WTC11 (cell line): ENCODE data around the gene LYPD6. TPM values are rescaled to one million over a fixed set of nuclear protein-coding genes. Genes with fewer than 3 reads are reported as not detected.
A peak's percentile ranks its signal among the peaks of the same experiment; 100 is the strongest.

Experiments
- ATAC-seq: fragments of 200-7000 bp; cut with Tn5 transposase; 2 replicates; pipeline ENCODE4 v1.10.0; 2021; ENCODE audit warnings: mild to moderate bottlenecking, moderate library complexity
- CTCF ChIA-PET: fragments of 300-600 bp; sonication (Branson Sonifier 250); formaldehyde crosslinking; loops from one replicate; lab custom pipeline; 2021; ENCODE audit warnings: antibody characterized with exemption; lab: Charles Lee
- POLR2A ChIA-PET: fragments of 350-600 bp; sonication (Branson Sonifier 250); formaldehyde crosslinking; loops from one replicate; lab custom pipeline; 2021; ENCODE audit warnings: antibody characterized with exemption; lab: Charles Lee
- DNase-seq: peaks from one replicate; pipeline ENCODE4 v3.0.0; 2021; ENCODE audit warnings: low spot score
- H3K27ac Mint-ChIP-seq: 2 replicates; pipeline ENCODE4 v1.8.0; 2021; ENCODE audit warnings: mixed read lengths
- H3K27me3 Mint-ChIP-seq: 2 replicates; pipeline ENCODE4 v1.8.0; 2021; ENCODE audit warnings: low read depth, mild to moderate bottlenecking, moderate library complexity, mixed read lengths
- H3K36me3 Mint-ChIP-seq: 2 replicates; pipeline ENCODE4 v1.8.0; 2021; ENCODE audit warnings: mixed read lengths
- H3K4me1 Mint-ChIP-seq: 2 replicates; pipeline ENCODE4 v1.8.0; 2022; ENCODE audit warnings: mixed read lengths
- H3K4me3 Mint-ChIP-seq: 2 replicates; pipeline ENCODE4 v1.8.0; 2021; ENCODE audit warnings: mild to moderate bottlenecking, moderate library complexity, mixed read lengths
- H3K9me3 Mint-ChIP-seq: 2 replicates; pipeline ENCODE4 v1.8.0; 2021; ENCODE audit warnings: mixed read lengths
- ESRRA ChIP-seq: sonication (generic); formaldehyde crosslinking; IDR thresholded peaks from 2 replicates; pipeline ENCODE4 v1.8.1; 2022; ENCODE audit warnings: mild to moderate bottlenecking, missing genetic modification reagents, borderline replicate concordance
- ETV6 ChIP-seq: sonication (generic); formaldehyde crosslinking; IDR thresholded peaks from 2 replicates; pipeline ENCODE4 v1.8.1; 2022; ENCODE audit warnings: mild to moderate bottlenecking, missing genetic modification reagents
- IRF2 ChIP-seq: sonication (generic); formaldehyde crosslinking; IDR thresholded peaks from 2 replicates; pipeline ENCODE4 v1.8.0; 2022; ENCODE audit warnings: low read depth, missing genetic modification reagents, borderline replicate concordance
- NFATC4 ChIP-seq: fragments of 250-450 bp; sonication (Bioruptor Pico); IDR thresholded peaks from 2 replicates; pipeline ENCODE4 v1.9.0; 2021; ENCODE audit warnings: mild to moderate bottlenecking
- NR2C2 ChIP-seq: sonication (generic); formaldehyde crosslinking; IDR thresholded peaks from 2 replicates; pipeline ENCODE4 v1.8.0; 2022; ENCODE audit warnings: mild to moderate bottlenecking, missing genetic modification reagents
- NR3C1 ChIP-seq: sonication (generic); formaldehyde crosslinking; conservative IDR thresholded peaks from 2 replicates; pipeline ENCODE4 v1.8.1; 2023; ENCODE audit warnings: low read depth, mild to moderate bottlenecking, missing genetic modification reagents
- SMAD4 ChIP-seq: sonication (generic); formaldehyde crosslinking; IDR thresholded peaks from 2 replicates; pipeline ENCODE4 v1.8.0; 2022; ENCODE audit warnings: mild to moderate bottlenecking, missing genetic modification reagents
- ZNF121 ChIP-seq: sonication (generic); formaldehyde crosslinking; IDR thresholded peaks from 2 replicates; pipeline ENCODE4 v1.8.0; 2023; ENCODE audit warnings: missing genetic modification reagents
- ZNF416 ChIP-seq: fragments of 250-450 bp; sonication (Bioruptor Pico); IDR thresholded peaks from 2 replicates; pipeline ENCODE4 v1.9.0; 2021; ENCODE audit warnings: mild to moderate bottlenecking, inconsistent platforms
- total RNA-seq: library from RNA; stranded (reverse); gene quantifications from 3 replicates; pipeline ENCODE4 v1.2.3, GENCODE V29; 2021
- TF ChIP-seq, protein P1 (sequence below): fragments of 250-450 bp; sonication (Bioruptor Pico); IDR thresholded peaks from 2 replicates; pipeline ENCODE4 v2.1.2; 2022; ENCODE audit warnings: mild to moderate bottlenecking, moderate library complexity
- TF ChIP-seq, protein P2 (sequence below): fragments of 250-450 bp; sonication (Bioruptor Pico); IDR thresholded peaks from 2 replicates; pipeline ENCODE4 v1.9.0; 2021; ENCODE audit warnings: mild to moderate bottlenecking
- TF ChIP-seq, protein P3 (sequence below): sonication (generic); formaldehyde crosslinking; IDR thresholded peaks from 2 replicates; pipeline ENCODE4 v1.8.1; 2023; ENCODE audit warnings: mild to moderate bottlenecking, missing genetic modification reagents, moderate library complexity
- TF ChIP-seq, protein P4 (sequence below): fragments of 200-600 bp; IDR thresholded peaks from 2 replicates; pipeline ENCODE4 v1.8.0; 2022; ENCODE audit warnings: antibody characterized with exemption
- TF ChIP-seq, protein P5 (sequence below): sonication (generic); formaldehyde crosslinking; IDR thresholded peaks from 2 replicates; pipeline ENCODE4 v1.8.1; 2023; ENCODE audit warnings: mild to moderate bottlenecking, missing genetic modification reagents
- TF ChIP-seq, protein P6 (sequence below): sonication (generic); formaldehyde crosslinking; IDR thresholded peaks from 2 replicates; pipeline ENCODE4 v1.8.0; 2023; ENCODE audit warnings: mild to moderate bottlenecking, missing genetic modification reagents

LYPD6 gene
- total RNA-seq, 1 experiment from 2014 or later = 4.8 TPM

DNA sequence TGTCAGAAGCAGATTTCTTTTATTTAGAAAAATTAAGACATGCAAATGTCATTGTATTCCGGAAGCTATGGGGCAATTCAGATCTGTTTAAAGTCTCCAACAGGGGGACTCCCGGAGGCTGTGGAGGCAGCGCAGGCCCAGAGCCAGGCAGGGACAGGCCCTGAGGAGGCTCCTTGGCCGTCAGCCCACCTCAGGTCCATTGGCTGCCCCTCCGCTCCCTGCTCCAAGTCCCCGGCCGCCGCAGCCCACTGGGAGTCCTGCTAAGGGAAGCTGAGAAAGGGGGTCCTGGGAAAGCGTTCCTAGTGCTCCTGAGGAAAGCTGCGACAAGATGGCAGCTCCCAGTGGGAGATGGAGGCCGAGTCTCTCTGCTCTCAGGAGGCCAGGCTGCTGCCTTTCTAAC lies 20.0 kb upstream of the LYPD6 start:
- no peaks in the 10 kb centered on the region; the same call in 1 of the 2 replicates for H3K27me3 Mint-ChIP-seq
- no peak overlapping the region for H3K4me3 Mint-ChIP-seq
- ChIA-PET POLR2A (interaction anchor here (0.6 kb wide), 1 partner anchor 231 kb away, joined by 4 read pairs; no protein-coding TSS in a partner anchor), CTCF (interaction anchor here (0.7 to 2.1 kb wide), 4 partner anchors 19 to 293 kb away, joined by 3 to 9 read pairs (median 4); partner anchors contain the start of gene LYPD6B)
- H3K27ac Mint-ChIP-seq = no peak overlapping the region
- ATAC-seq (no peak), DNase-seq (no peak)
- H3K36me3 Mint-ChIP-seq = no peaks in the 10 kb centered on the region
- H3K4me1 Mint-ChIP-seq = peaks cover 25% of the 10 kb centered on the region
- H3K9me3 Mint-ChIP-seq = no peaks in the 10 kb centered on the region
- TF ChIP-seq IRF2 (no peak), NFATC4 (CRISPR knock-in tag) (no peak)

DNA sequence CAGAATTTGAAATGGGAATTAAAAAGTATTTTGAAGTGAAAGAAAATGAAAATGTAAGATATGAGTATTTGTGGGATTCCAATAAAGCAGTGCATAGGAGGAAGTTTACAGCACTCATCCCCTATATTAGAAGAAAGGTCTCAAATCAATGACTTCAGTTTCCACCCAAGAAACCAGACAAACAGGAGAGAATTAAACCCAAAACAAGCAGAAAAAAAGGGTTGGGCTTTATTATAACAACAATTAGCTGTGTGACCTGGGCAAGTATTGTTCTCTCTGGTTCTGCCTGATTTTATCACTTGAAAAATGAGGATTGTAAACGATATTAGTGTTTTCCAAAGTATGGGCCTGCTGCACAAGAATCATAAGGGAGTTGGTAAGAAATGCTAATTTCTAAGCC lies 18.3 kb upstream of the LYPD6 start:
- H3K9me3 Mint-ChIP-seq = no peaks in the 10 kb centered on the region
- POLR2A ChIA-PET = no interaction called here
- no peaks in the 10 kb centered on the region; the same call in 1 of the 2 replicates for H3K27me3 Mint-ChIP-seq
- no peak overlapping the region for H3K27ac Mint-ChIP-seq
- no peaks in the 10 kb centered on the region for H3K36me3 Mint-ChIP-seq
- CTCF ChIA-PET = interaction anchor here (1.7 to 2.5 kb wide), 3 partner anchors 272 to 295 kb away, joined by 4 to 31 read pairs (median 20); partner anchors contain the start of gene LYPD6B
- H3K4me3 Mint-ChIP-seq = no peak overlapping the region
- peaks cover 34% of the 10 kb centered on the region for H3K4me1 Mint-ChIP-seq
- no peak for ATAC-seq
- no peak for DNase-seq
- TF ChIP-seq ESRRA (no peak), ZNF121 (CRISPR knock-in tag) (no peak), ZNF416 (CRISPR knock-in tag) (no peak), NR3C1 (CRISPR knock-in tag) (no peak)
- TF ChIP-seq, protein P1, sequence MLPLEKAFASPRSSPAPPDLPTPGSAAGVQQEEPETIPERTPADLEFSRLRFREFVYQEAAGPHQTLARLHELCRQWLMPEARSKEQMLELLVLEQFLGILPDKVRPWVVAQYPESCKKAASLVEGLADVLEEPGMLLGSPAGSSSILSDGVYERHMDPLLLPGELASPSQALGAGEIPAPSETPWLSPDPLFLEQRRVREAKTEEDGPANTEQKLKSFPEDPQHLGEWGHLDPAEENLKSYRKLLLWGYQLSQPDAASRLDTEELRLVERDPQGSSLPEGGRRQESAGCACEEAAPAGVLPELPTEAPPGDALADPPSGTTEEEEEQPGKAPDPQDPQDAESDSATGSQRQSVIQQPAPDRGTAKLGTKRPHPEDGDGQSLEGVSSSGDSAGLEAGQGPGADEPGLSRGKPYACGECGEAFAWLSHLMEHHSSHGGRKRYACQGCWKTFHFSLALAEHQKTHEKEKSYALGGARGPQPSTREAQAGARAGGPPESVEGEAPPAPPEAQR (CRISPR knock-in tag) = no peak
- TF ChIP-seq, protein P2, sequence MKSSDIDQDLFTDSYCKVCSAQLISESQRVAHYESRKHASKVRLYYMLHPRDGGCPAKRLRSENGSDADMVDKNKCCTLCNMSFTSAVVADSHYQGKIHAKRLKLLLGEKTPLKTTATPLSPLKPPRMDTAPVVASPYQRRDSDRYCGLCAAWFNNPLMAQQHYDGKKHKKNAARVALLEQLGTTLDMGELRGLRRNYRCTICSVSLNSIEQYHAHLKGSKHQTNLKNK (CRISPR knock-in tag) = no peak
- TF ChIP-seq, protein P3, sequence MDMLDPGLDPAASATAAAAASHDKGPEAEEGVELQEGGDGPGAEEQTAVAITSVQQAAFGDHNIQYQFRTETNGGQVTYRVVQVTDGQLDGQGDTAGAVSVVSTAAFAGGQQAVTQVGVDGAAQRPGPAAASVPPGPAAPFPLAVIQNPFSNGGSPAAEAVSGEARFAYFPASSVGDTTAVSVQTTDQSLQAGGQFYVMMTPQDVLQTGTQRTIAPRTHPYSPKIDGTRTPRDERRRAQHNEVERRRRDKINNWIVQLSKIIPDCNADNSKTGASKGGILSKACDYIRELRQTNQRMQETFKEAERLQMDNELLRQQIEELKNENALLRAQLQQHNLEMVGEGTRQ = no peak

DNA sequence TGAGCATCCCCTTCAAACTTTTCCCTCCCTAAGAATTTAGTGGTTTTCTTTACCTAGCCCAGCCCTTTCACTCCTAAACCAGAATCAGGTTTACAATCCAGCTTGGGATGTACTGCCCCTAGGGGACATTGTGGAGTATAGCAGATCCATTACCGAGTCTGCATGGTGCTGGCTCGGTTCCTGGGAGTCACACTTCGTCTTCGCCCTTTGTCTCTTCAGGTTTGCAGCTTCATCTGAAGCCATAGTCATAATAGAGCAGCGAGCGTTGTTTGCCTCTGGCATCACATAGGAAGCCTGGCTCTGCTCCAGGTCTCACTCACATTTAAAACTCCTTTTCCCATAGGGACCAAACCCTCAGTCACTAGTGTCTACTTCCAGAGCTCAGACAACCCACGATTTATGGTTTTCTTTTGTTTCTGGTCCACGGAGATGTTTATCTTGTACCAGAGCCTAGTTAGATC lies 16.8 kb upstream of the LYPD6 start:
- POLR2A ChIA-PET = interaction anchor here (1.4 kb wide), 1 partner anchor 21 kb away, joined by 3 read pairs; no protein-coding TSS in a partner anchor
- H3K36me3 Mint-ChIP-seq = 0 out of 2 replicates have a peak, but pooled peaks cover 2% of the 10 kb centered on the region
- 0 out of 2 replicates have a peak overlapping the region, but pooled peaks have one; percentile 2 for H3K4me3 Mint-ChIP-seq
- TF ChIP-seq ETV6 (no peak), IRF2 (no peak)
- TF ChIP-seq, protein P4, sequence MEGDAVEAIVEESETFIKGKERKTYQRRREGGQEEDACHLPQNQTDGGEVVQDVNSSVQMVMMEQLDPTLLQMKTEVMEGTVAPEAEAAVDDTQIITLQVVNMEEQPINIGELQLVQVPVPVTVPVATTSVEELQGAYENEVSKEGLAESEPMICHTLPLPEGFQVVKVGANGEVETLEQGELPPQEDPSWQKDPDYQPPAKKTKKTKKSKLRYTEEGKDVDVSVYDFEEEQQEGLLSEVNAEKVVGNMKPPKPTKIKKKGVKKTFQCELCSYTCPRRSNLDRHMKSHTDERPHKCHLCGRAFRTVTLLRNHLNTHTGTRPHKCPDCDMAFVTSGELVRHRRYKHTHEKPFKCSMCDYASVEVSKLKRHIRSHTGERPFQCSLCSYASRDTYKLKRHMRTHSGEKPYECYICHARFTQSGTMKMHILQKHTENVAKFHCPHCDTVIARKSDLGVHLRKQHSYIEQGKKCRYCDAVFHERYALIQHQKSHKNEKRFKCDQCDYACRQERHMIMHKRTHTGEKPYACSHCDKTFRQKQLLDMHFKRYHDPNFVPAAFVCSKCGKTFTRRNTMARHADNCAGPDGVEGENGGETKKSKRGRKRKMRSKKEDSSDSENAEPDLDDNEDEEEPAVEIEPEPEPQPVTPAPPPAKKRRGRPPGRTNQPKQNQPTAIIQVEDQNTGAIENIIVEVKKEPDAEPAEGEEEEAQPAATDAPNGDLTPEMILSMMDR = peak; percentile 77
- peak; percentile 48 for DNase-seq
- CTCF ChIA-PET = interaction anchor here (0.7 to 2.5 kb wide), 25 partner anchors 9 to 296 kb away, joined by 3 to 31 read pairs (median 5); partner anchors contain the start of genes LYPD6 and LYPD6B
- H3K27ac Mint-ChIP-seq = no peak overlapping the region
- peaks cover 34% of the 10 kb centered on the region for H3K4me1 Mint-ChIP-seq
- peaks cover 4% of the 10 kb centered on the region; the same call in 1 of the 2 replicates for H3K9me3 Mint-ChIP-seq
- ATAC-seq = peak; percentile 89
- H3K27me3 Mint-ChIP-seq = no peaks in the 10 kb centered on the region; the same call in 1 of the 2 replicates

DNA sequence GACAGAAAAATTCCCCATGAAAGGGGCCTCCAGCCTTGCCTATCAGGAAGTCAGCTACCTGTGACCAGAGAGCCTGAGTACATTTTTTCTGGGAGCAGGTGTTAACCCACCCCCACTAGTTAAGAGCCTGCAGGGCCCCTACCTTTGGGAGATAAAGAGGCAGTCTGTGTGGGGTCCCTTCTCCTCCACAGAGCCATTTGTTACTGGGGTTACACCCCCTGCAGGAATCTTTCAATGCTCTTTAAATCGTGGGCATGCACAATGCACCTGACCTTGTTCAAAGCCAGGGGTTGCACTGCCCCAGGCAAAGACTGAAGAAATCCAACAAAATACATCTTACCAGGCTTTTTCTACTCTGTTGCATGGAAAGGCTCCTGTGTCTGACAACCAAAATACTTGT lies 15.7 kb upstream of the LYPD6 start:
- POLR2A ChIA-PET = no interaction called here
- Mint-ChIP-seq H3K27me3 (no peaks in the 10 kb centered on the region; the same call in 1 of the 2 replicates), H3K4me3 (0 out of 2 replicates have a peak overlapping the region, but pooled peaks have one; percentile 22), H3K4me1 (peaks cover 34% of the 10 kb centered on the region), H3K9me3 (peaks cover 6% of the 10 kb centered on the region; the same call in 1 of the 2 replicates), H3K27ac (no peak overlapping the region), H3K36me3 (0 out of 2 replicates have a peak, but pooled peaks cover 2% of the 10 kb centered on the region)
- TF ChIP-seq SMAD4 (CRISPR knock-in tag) (no peak), NR2C2 (CRISPR knock-in tag) (no peak)
- TF ChIP-seq, protein P5, sequence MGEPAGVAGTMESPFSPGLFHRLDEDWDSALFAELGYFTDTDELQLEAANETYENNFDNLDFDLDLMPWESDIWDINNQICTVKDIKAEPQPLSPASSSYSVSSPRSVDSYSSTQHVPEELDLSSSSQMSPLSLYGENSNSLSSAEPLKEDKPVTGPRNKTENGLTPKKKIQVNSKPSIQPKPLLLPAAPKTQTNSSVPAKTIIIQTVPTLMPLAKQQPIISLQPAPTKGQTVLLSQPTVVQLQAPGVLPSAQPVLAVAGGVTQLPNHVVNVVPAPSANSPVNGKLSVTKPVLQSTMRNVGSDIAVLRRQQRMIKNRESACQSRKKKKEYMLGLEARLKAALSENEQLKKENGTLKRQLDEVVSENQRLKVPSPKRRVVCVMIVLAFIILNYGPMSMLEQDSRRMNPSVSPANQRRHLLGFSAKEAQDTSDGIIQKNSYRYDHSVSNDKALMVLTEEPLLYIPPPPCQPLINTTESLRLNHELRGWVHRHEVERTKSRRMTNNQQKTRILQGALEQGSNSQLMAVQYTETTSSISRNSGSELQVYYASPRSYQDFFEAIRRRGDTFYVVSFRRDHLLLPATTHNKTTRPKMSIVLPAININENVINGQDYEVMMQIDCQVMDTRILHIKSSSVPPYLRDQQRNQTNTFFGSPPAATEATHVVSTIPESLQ (CRISPR knock-in tag) = no peak
- TF ChIP-seq, protein P6, sequence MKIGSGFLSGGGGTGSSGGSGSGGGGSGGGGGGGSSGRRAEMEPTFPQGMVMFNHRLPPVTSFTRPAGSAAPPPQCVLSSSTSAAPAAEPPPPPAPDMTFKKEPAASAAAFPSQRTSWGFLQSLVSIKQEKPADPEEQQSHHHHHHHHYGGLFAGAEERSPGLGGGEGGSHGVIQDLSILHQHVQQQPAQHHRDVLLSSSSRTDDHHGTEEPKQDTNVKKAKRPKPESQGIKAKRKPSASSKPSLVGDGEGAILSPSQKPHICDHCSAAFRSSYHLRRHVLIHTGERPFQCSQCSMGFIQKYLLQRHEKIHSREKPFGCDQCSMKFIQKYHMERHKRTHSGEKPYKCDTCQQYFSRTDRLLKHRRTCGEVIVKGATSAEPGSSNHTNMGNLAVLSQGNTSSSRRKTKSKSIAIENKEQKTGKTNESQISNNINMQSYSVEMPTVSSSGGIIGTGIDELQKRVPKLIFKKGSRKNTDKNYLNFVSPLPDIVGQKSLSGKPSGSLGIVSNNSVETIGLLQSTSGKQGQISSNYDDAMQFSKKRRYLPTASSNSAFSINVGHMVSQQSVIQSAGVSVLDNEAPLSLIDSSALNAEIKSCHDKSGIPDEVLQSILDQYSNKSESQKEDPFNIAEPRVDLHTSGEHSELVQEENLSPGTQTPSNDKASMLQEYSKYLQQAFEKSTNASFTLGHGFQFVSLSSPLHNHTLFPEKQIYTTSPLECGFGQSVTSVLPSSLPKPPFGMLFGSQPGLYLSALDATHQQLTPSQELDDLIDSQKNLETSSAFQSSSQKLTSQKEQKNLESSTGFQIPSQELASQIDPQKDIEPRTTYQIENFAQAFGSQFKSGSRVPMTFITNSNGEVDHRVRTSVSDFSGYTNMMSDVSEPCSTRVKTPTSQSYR (CRISPR knock-in tag) = 0 out of 2 replicates have a peak, but pooled peaks have one; percentile 20
- peak; percentile 89 for ATAC-seq
- CTCF ChIA-PET = interaction anchor here (1.0 to 2.5 kb wide), 6 partner anchors 15 to 297 kb away, joined by 5 to 31 read pairs (median 12); partner anchors contain the start of genes LYPD6 and LYPD6B
- DNase-seq = peak; percentile 50
